Activated CD4-positive, alpha-beta T cell treated with anti-CD3 and anti-CD28 coated beads for 36 hours (primary cell): ENCODE data around the gene C16orf87. TPM values are rescaled to one million over a fixed set of nuclear protein-coding genes. Genes with fewer than 3 reads are reported as not detected.

Experiments used
- ATAC-seq: fragments of 200-7000 bp; cut with Tn5 transposase; one replicate; pipeline ENCODE4 v1.10.0; 2021; ENCODE audit warnings: mild to moderate bottlenecking, moderate library complexity
- CTCF ChIA-PET: fragments of 350-600 bp; sonication (Branson Sonifier 250); formaldehyde crosslinking; loops from one replicate; lab custom pipeline; 2021; ENCODE audit warnings: antibody characterized with exemption; lab: Charles Lee
- POLR2A ChIA-PET: fragments of 350-600 bp; sonication (Branson Sonifier 250); formaldehyde crosslinking; loops from one replicate; lab custom pipeline; 2021; ENCODE audit warnings: antibody characterized with exemption, inconsistent platforms; lab: Charles Lee
- DNase-seq: peaks from one replicate; pipeline ENCODE4 v3.0.0-alpha.2; 2020
- H3K27ac Mint-ChIP-seq: one replicate; pipeline ENCODE4 v1.8.0; 2021; ENCODE audit warnings: mixed read lengths
- H3K27me3 Mint-ChIP-seq: one replicate; pipeline ENCODE4 v1.8.0; 2021; ENCODE audit warnings: mixed read lengths
- H3K36me3 Mint-ChIP-seq: one replicate; pipeline ENCODE4 v1.8.0; 2021; ENCODE audit warnings: low read depth, mixed read lengths
- H3K4me1 Mint-ChIP-seq: one replicate; pipeline ENCODE4 v1.8.0; 2021; ENCODE audit warnings: mixed read lengths
- H3K4me3 Mint-ChIP-seq: one replicate; pipeline ENCODE4 v1.8.0; 2021; ENCODE audit warnings: mild to moderate bottlenecking, moderate library complexity, mixed read lengths
- H3K9me3 Mint-ChIP-seq: one replicate; pipeline ENCODE4 v1.8.0; 2021; ENCODE audit warnings: low read depth, mixed read lengths
- intact Hi-C, 2 experiments: fragments of 100-400 bp; cut with DNase I in 1 of 2; cut with micrococcal nuclease in 1 of 2; formaldehyde crosslinking; loops; one replicate each; pipeline versions ENCODE4 v1.14.2 to v1.15.1; 2022 to 2024; cut with DNase I, micrococcal nuclease
- total RNA-seq, 2 experiments: library from RNA; stranded (reverse); gene quantifications; one replicate each; pipeline ENCODE4 v1.2.3, GENCODE V29; 2021

The C16orf87 gene
- total RNA-seq, 2 experiments from 2014 or later: 14.6 to 17.2 TPM

- intact Hi-C loops: no loop called here
- no peaks in the 10 kb centered on the region for H3K36me3 Mint-ChIP-seq
- POLR2A ChIA-PET: no interaction called here
Measured at GRCh38 chr16:46757339-46758050, 73.5 kb downstream of the C16orf87 start.

GRCh38 chr16:46756772-46757171, 74.2 kb downstream of the C16orf87 start:
- ATAC-seq: no peak
- no peak overlapping the region for H3K27ac Mint-ChIP-seq
- no peak for DNase-seq
- intact Hi-C loops: no loop called here
- peaks cover 5% of the 10 kb centered on the region for H3K4me1 Mint-ChIP-seq
- peaks cover 3% of the 10 kb centered on the region for H3K27me3 Mint-ChIP-seq
- ChIA-PET POLR2A (no interaction called here), CTCF (interaction anchor here (0.6 kb wide), 1 partner anchor 162 kb away, joined by 4 read pairs; no protein-coding TSS in a partner anchor)
- H3K36me3 Mint-ChIP-seq: no peaks in the 10 kb centered on the region
- H3K4me3 Mint-ChIP-seq: no peak overlapping the region
- no peaks in the 10 kb centered on the region for H3K9me3 Mint-ChIP-seq

More at GRCh38 chr16:46757339-46758050, 73.5 kb downstream of the C16orf87 start:
- no peak overlapping the region for H3K4me3 Mint-ChIP-seq
- H3K4me1 Mint-ChIP-seq: peaks cover 5% of the 10 kb centered on the region
- ATAC-seq: no peak
- CTCF ChIA-PET: interaction anchor here (0.6 to 0.8 kb wide), 2 partner anchors 112 to 161 kb away, joined by 3 to 4 read pairs; no protein-coding TSS in a partner anchor
- H3K9me3 Mint-ChIP-seq: no peaks in the 10 kb centered on the region
- peaks cover 3% of the 10 kb centered on the region for H3K27me3 Mint-ChIP-seq
- H3K27ac Mint-ChIP-seq: no peak overlapping the region
- no peak for DNase-seq

GRCh38 chr16:46753015-46753414, 78.0 kb downstream of the C16orf87 start:
- DNase-seq (no peak), ATAC-seq (no peak)
- Mint-ChIP-seq H3K4me1 (peaks cover 5% of the 10 kb centered on the region), H3K36me3 (no peaks in the 10 kb centered on the region), H3K9me3 (no peaks in the 10 kb centered on the region), H3K4me3 (no peak overlapping the region), H3K27me3 (no peaks in the 10 kb centered on the region), H3K27ac (no peak overlapping the region)
- intact Hi-C loops: no loop called here
- POLR2A ChIA-PET: no interaction called here
- CTCF ChIA-PET: interaction anchor here (0.7 kb wide), 2 partner anchors 135 to 191 kb away, joined by 3 to 4 read pairs; no protein-coding TSS in a partner anchor

GRCh38 chr16:46751381-46751780, 79.6 kb downstream of the C16orf87 start:
- ChIA-PET POLR2A (no interaction called here), CTCF (no interaction called here)

GRCh38 chr16:46748775-46749705, 81.9 kb downstream of the C16orf87 start:
- POLR2A ChIA-PET: no interaction called here
- H3K27ac Mint-ChIP-seq: no peak overlapping the region
- DNase-seq (no peak), ATAC-seq (no peak)
- CTCF ChIA-PET: interaction anchor here (1.0 kb wide), 1 partner anchor 96 kb away, joined by 4 read pairs; no protein-coding TSS in a partner anchor
- no peaks in the 10 kb centered on the region for H3K9me3 Mint-ChIP-seq
- intact Hi-C loops: no loop called here
- no peaks in the 10 kb centered on the region for H3K36me3 Mint-ChIP-seq
- no peak overlapping the region for H3K4me3 Mint-ChIP-seq
- H3K4me1 Mint-ChIP-seq: peaks cover 5% of the 10 kb centered on the region
- no peaks in the 10 kb centered on the region for H3K27me3 Mint-ChIP-seq

More at GRCh38 chr16:46751381-46751780, 79.6 kb downstream of the C16orf87 start:
- Mint-ChIP-seq H3K36me3 (no peaks in the 10 kb centered on the region), H3K27me3 (no peaks in the 10 kb centered on the region), H3K4me1 (peaks cover 5% of the 10 kb centered on the region), H3K27ac (no peak overlapping the region), H3K4me3 (no peak overlapping the region), H3K9me3 (no peaks in the 10 kb centered on the region)
- ATAC-seq (no peak), DNase-seq (no peak)
- intact Hi-C loops: no loop called here

GRCh38 chr16:46747777-46748651, 83.0 kb downstream of the C16orf87 start, which contains the start of gene MYLK3:
Gene MYLK3 (minus strand): TSS chr16:46748344. CDS start chr16:46748193, 151 bp downstream.
- DNase-seq: no peak
- peaks cover 6% of the 10 kb centered on the region for H3K4me1 Mint-ChIP-seq
- CTCF ChIA-PET: no interaction called here
- intact Hi-C loops: no loop called here
- no peak for ATAC-seq
- H3K36me3 Mint-ChIP-seq: no peaks in the 10 kb centered on the region
- H3K9me3 Mint-ChIP-seq: no peaks in the 10 kb centered on the region
- POLR2A ChIA-PET: no interaction called here
- no peak within 1 kb of the TSS for H3K4me3 Mint-ChIP-seq
- no peaks in the 10 kb centered on the region for H3K27me3 Mint-ChIP-seq
- H3K27ac Mint-ChIP-seq: no peak within 1 kb of the TSS

GRCh38 chr16:46746821-46747776, 83.9 kb downstream of the C16orf87 start:
- intact Hi-C loops: no loop called here
- H3K4me3 Mint-ChIP-seq: no peak overlapping the region
- H3K9me3 Mint-ChIP-seq: no peaks in the 10 kb centered on the region
- ChIA-PET POLR2A (no interaction called here), CTCF (no interaction called here)
- no peaks in the 10 kb centered on the region for H3K36me3 Mint-ChIP-seq
- no peak overlapping the region for H3K27ac Mint-ChIP-seq
- DNase-seq (no peak), ATAC-seq (no peak)
- H3K4me1 Mint-ChIP-seq: peaks cover 5% of the 10 kb centered on the region
- H3K27me3 Mint-ChIP-seq: no peaks in the 10 kb centered on the region

Other genes starting within 250 kb of the C16orf87 start
- 10 to 100 TPM; 29.1 to 47.4 TPM for gene SHCBP1, start 209.8 kb downstream of the C16orf87 start, total RNA-seq
- gene VPS35, start 142.0 kb downstream of the C16orf87 start, total RNA-seq: 10 to 100 TPM; 60.0 to 98.4 TPM
- gene ORC6, start 141.5 kb downstream of the C16orf87 start, total RNA-seq: 10 to 100 TPM; 30.3 to 43.4 TPM
- gene MYLK3, start 82.8 kb downstream of the C16orf87 start, total RNA-seq: under 1 TPM; 0.05 to 0.27 TPM
- gene GPT2, start 53.2 kb upstream of the C16orf87 start, total RNA-seq: 10 to 100 TPM; 25.6 to 34.9 TPM
- 10 to 100 TPM; 57.2 to 71.2 TPM for gene DNAJA2, start 142.5 kb upstream of the C16orf87 start, total RNA-seq